ENCODE results near the gene FGFR3.

Gene FGFR3

GRCh38 chr4:1846580-1846979 lies 53.5 kb downstream of the FGFR3 start:
- no peak for DNase-seq

- DNase-seq: no peak
Observed at GRCh38 chr4:1850276-1850675, 57.2 kb downstream of the FGFR3 start.

GRCh38 chr4:1851160-1851559 lies 58.1 kb downstream of the FGFR3 start:
- DNase-seq: no peak

GRCh38 chr4:1851575-1852410 lies 58.7 kb downstream of the FGFR3 start:
- DNase-seq: no peak

- no peak for DNase-seq
Observed at GRCh38 chr4:1852904-1853623, 60.0 kb downstream of the FGFR3 start.

GRCh38 chr4:1854752-1855151 lies 61.7 kb downstream of the FGFR3 start:
- DNase-seq: no peak

- DNase-seq: peak; percentile 38
Observed at GRCh38 chr4:1855333-1856070, 62.4 kb downstream of the FGFR3 start.

GRCh38 chr4:1856071-1856942 lies 63.2 kb downstream of the FGFR3 start, which contains the start of gene LETM1:
TSS of gene LETM1 (minus strand) at chr4:1856156. CDS start at chr4:1855950, 206 bp downstream.
- peak; percentile 95 for DNase-seq

GRCh38 chr4:1856943-1857699 lies 64.0 kb downstream of the FGFR3 start:
- no peak for DNase-seq

- no peak for DNase-seq
Observed at GRCh38 chr4:1857931-1858330, 64.8 kb downstream of the FGFR3 start.

All from stimulated activated CD8-positive, alpha-beta memory T cell treated with anti-CD3 and anti-CD28 coated beads, Interleukin-4, amount 100 ng/mL, for 48 hours (primary cell).